Measurements from ENCODE around the gene CYBA. TPM values are rescaled to one million over a fixed set of nuclear protein-coding genes. Genes with fewer than 3 reads are reported as not detected.

Gene CYBA
- total RNA-seq, 3 donors from 2014 or later, result 138 to 194 (median 180) TPM

DNA sequence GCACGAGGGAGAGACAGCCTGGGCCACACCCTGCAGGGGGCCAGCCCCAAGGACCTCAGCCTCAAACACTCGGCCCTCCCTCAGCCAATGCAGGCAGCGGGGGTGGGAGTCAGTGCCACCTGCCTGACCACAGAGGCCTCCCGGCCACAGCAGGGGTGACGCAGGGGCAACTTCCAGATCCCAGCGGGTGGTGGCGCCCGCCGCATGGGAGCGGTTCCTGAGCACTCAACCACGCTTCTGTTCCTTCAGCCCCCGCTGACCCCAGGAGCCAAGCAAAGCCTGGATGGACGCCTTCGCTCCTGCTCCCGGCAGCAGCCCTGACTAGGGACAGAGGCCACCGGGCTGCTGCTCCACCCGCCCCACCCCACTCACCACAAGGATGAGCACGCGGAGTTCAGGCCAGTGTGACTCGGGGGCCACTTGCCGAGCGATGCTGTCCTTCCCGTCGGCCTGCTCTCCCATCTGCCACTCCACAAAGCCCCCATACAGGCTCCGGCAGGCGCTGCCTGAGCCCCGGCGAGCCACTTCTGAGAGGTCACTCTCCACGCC is 5.0 kb upstream of the CYBA start:
- no peak overlapping the region for H3K27ac ChIP-seq
- H3K9me3 ChIP-seq, result no peaks in the 10 kb centered on the region
- intact Hi-C loops (cut with DNase I; ENCODE audit: low total_unique reads), result no loop called here
- H3K36me3 ChIP-seq, result no peaks in the 10 kb centered on the region
- H3K27me3 ChIP-seq, result no peaks in the 10 kb centered on the region
- H3K4me1 ChIP-seq, result peaks cover 3% of the 10 kb centered on the region in 2 donors
- no peak overlapping the region for H3K4me3 ChIP-seq
- no peak for DNase-seq (ENCODE audit: low spot score in 2 of 2)
- TF ChIP-seq POLR2A (IDR thresholded peaks at IDR 0.05) (no peak), POLR2AphosphoS5 (IDR thresholded peaks at IDR 0.05) (no peak)
- TF ChIP-seq, protein P1, sequence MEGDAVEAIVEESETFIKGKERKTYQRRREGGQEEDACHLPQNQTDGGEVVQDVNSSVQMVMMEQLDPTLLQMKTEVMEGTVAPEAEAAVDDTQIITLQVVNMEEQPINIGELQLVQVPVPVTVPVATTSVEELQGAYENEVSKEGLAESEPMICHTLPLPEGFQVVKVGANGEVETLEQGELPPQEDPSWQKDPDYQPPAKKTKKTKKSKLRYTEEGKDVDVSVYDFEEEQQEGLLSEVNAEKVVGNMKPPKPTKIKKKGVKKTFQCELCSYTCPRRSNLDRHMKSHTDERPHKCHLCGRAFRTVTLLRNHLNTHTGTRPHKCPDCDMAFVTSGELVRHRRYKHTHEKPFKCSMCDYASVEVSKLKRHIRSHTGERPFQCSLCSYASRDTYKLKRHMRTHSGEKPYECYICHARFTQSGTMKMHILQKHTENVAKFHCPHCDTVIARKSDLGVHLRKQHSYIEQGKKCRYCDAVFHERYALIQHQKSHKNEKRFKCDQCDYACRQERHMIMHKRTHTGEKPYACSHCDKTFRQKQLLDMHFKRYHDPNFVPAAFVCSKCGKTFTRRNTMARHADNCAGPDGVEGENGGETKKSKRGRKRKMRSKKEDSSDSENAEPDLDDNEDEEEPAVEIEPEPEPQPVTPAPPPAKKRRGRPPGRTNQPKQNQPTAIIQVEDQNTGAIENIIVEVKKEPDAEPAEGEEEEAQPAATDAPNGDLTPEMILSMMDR (IDR thresholded peaks at IDR 0.05), result no peak

GRCh38 chr16:88655053-88655732 is 4.3 kb upstream of the CYBA start:
- no peak overlapping the region for H3K27ac ChIP-seq
- TF ChIP-seq, protein P1 (IDR thresholded peaks at IDR 0.05), result no peak
- TF ChIP-seq POLR2A (IDR thresholded peaks at IDR 0.05), result no peak
- no peak for TF ChIP-seq POLR2AphosphoS5 (IDR thresholded peaks at IDR 0.05)
- no peaks in the 10 kb centered on the region for H3K36me3 ChIP-seq
- H3K4me3 ChIP-seq, result no peak overlapping the region
- intact Hi-C loops (cut with DNase I; ENCODE audit: low total_unique reads), result no loop called here
- DNase-seq (ENCODE audit: low spot score in 2 of 2), result no peak
- H3K27me3 ChIP-seq, result no peaks in the 10 kb centered on the region
- peaks cover 3% of the 10 kb centered on the region in 2 donors for H3K4me1 ChIP-seq
- H3K9me3 ChIP-seq, result no peaks in the 10 kb centered on the region

DNA sequence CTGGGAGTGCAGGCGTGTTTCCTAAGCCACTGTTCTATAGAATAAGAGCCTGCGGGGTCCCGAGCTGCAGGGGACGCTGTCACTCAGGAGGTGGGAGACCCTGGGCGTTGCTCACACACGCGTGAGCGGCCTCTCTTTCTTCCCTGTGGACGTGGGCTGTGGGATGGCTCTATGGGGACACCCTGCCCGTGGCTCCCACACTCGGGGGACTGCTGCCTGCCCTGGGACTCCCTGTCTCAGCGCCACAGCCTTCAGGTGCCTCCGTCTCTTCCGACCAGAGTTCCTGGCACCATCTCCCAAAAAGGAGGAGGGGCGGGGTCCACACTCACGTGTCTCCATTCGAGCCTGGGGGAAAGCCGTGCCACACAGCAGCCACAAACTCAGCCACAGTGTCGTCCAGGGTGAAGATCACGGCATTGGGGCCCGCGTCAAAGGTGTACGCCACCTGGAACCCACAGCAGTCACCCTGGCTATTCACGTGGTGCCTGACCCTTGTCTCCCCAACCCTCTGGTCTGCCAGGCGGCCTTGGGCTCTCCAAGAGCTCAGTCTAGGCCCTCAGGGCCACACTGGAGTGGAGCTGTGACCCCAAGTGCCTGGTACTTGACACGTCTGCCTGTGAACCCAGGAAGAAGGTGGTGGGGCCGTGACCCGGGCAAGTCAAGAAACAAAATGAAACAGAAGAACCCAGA is 3.7 kb upstream of the CYBA start:
- TF ChIP-seq POLR2AphosphoS5 (IDR thresholded peaks at IDR 0.05), result no peak
- Histone ChIP-seq H3K27ac (no peak overlapping the region), H3K27me3 (no peaks in the 10 kb centered on the region), H3K4me1 (peaks cover 3% of the 10 kb centered on the region in 2 donors), H3K4me3 (no peak overlapping the region), H3K9me3 (no peaks in the 10 kb centered on the region), H3K36me3 (no peaks in the 10 kb centered on the region)
- no peak for DNase-seq (ENCODE audit: low spot score in 2 of 2)
- intact Hi-C loops (cut with DNase I; ENCODE audit: low total_unique reads), result no loop called here

GRCh38 chr16:88653596-88654362 is 2.9 kb upstream of the CYBA start:
- H3K27me3 ChIP-seq, result no peaks in the 10 kb centered on the region
- H3K36me3 ChIP-seq, result no peaks in the 10 kb centered on the region
- no peak overlapping the region for H3K4me3 ChIP-seq
- no peak overlapping the region for H3K27ac ChIP-seq
- intact Hi-C loops (cut with DNase I; ENCODE audit: low total_unique reads), result no loop called here
- peaks cover 3% of the 10 kb centered on the region in 2 donors for H3K4me1 ChIP-seq
- DNase-seq (ENCODE audit: low spot score in 2 of 2), result no peak
- no peaks in the 10 kb centered on the region for H3K9me3 ChIP-seq
- TF ChIP-seq, protein P1 (IDR thresholded peaks at IDR 0.05), result no peak
- TF ChIP-seq POLR2AphosphoS5 (IDR thresholded peaks at IDR 0.05) (no peak), POLR2A (IDR thresholded peaks at IDR 0.05) (no peak)

DNA sequence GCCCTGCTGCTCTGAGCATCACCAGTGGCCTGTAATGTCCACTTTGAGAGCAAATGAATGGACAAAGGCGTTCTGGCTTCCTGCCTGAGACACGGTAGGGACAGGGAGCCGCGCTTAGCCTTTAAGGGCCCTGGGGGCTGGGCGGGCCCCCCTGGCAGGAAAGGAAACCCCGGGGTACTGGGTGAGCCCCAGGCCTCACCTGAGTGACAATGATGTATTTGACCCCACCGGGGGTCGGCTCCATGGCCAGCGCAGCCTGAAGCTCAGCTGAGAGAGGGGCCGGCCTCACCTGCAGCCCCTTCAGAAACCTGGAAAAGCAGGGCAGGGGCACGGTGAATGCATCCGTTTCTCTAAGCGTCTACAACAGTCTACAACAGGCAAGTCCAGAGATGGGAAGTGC is 2.2 kb upstream of the CYBA start:
- intact Hi-C loops (cut with DNase I; ENCODE audit: low total_unique reads), result no loop called here
- no peak for TF ChIP-seq POLR2A (IDR thresholded peaks at IDR 0.05)
- TF ChIP-seq, protein P1 (IDR thresholded peaks at IDR 0.05), result no peak
- TF ChIP-seq POLR2AphosphoS5 (IDR thresholded peaks at IDR 0.05), result no peak

More for the DNA sequence above, 2.2 kb upstream of the CYBA start:
- no peak overlapping the region for H3K27ac ChIP-seq
- no peak for DNase-seq (ENCODE audit: low spot score in 2 of 2)
- no peaks in the 10 kb centered on the region for H3K36me3 ChIP-seq
- peaks cover 3% of the 10 kb centered on the region in 2 donors for H3K4me1 ChIP-seq
- H3K27me3 ChIP-seq, result no peaks in the 10 kb centered on the region
- H3K9me3 ChIP-seq, result no peaks in the 10 kb centered on the region
- H3K4me3 ChIP-seq, result no peak overlapping the region

All from breast epithelium (tissue), 4 donors.